Stimulated activated effector memory CD8-positive, alpha-beta T cell treated with anti-CD3 and anti-CD28 coated beads, Interleukin-12 subunit alpha, Interleukin-12 subunit beta, amount 100 ng/mL, for 72 hours (primary cell): ENCODE measurements around the gene BCR.

Source experiments
- ATAC-seq: fragments of 150-1000 bp; cut with Tn5 transposase; 2 replicates; pipeline ENCODE4 v1.10.0; 2021
- DNase-seq, 2 donors: peaks; one replicate each; pipeline ENCODE4 v3.0.0; 2021 to 2022; ENCODE audit warnings: low spot score in 2 of 2
- H3K27ac Mint-ChIP-seq: one replicate; pipeline ENCODE4 v1.8.0; 2022; ENCODE audit warnings: mild to moderate bottlenecking, mixed read lengths
- H3K36me3 Mint-ChIP-seq: one replicate; pipeline ENCODE4 v1.8.0; 2022; ENCODE audit warnings: mild to moderate bottlenecking, mixed read lengths
- H3K4me1 Mint-ChIP-seq: one replicate; pipeline ENCODE4 v1.8.0; 2022; ENCODE audit warnings: mixed read lengths
- H3K4me3 Mint-ChIP-seq: one replicate; pipeline ENCODE4 v1.8.0; 2022; ENCODE audit warnings: mild to moderate bottlenecking, mixed read lengths
- H3K9me3 Mint-ChIP-seq: one replicate; pipeline ENCODE4 v1.8.0; 2022; ENCODE audit warnings: mixed read lengths

BCR gene

GRCh38 chr22:23275751-23276150 is 95.4 kb downstream of the BCR start:
- ATAC-seq: no peak
- no peak for DNase-seq
- Mint-ChIP-seq H3K9me3 (no peaks in the 10 kb centered on the region), H3K4me1 (peaks cover 29% of the 10 kb centered on the region), H3K27ac (peak overlapping the region; percentile 50), H3K36me3 (peaks cover 18% of the 10 kb centered on the region), H3K4me3 (no peak overlapping the region)

- ATAC-seq: no peak
- Mint-ChIP-seq H3K9me3 (no peaks in the 10 kb centered on the region), H3K36me3 (peaks cover 20% of the 10 kb centered on the region), H3K4me3 (no peak overlapping the region), H3K27ac (peak overlapping the region; percentile 54), H3K4me1 (peaks cover 38% of the 10 kb centered on the region)
- DNase-seq: no peak
These were observed 96.6 kb downstream of the BCR start for GRCh38 chr22:23276656-23277582.

GRCh38 chr22:23277583-23278295 is 97.4 kb downstream of the BCR start:
- H3K9me3 Mint-ChIP-seq: no peaks in the 10 kb centered on the region
- no peak overlapping the region for H3K4me3 Mint-ChIP-seq
- peak overlapping the region; percentile 54 for H3K27ac Mint-ChIP-seq
- peaks cover 20% of the 10 kb centered on the region for H3K36me3 Mint-ChIP-seq
- no peak for DNase-seq
- peaks cover 42% of the 10 kb centered on the region for H3K4me1 Mint-ChIP-seq
- ATAC-seq: no peak

- H3K4me1 Mint-ChIP-seq: peaks cover 42% of the 10 kb centered on the region
- H3K36me3 Mint-ChIP-seq: peaks cover 10% of the 10 kb centered on the region
These were observed 98.8 kb downstream of the BCR start for GRCh38 chr22:23278883-23279675.

GRCh38 chr22:23279781-23280180 is 99.5 kb downstream of the BCR start:
- no peak for DNase-seq
- Mint-ChIP-seq H3K9me3 (no peaks in the 10 kb centered on the region), H3K36me3 (peaks cover 9% of the 10 kb centered on the region), H3K4me3 (peak overlapping the region; percentile 10), H3K27ac (peak overlapping the region; percentile 80), H3K4me1 (peaks cover 42% of the 10 kb centered on the region)
- no peak for ATAC-seq

More at GRCh38 chr22:23278883-23279675, 98.8 kb downstream of the BCR start:
- H3K4me3 Mint-ChIP-seq: peak overlapping the region; percentile 10
- peak overlapping the region; percentile 80 for H3K27ac Mint-ChIP-seq
- peak; percentile 57 for ATAC-seq
- H3K9me3 Mint-ChIP-seq: no peaks in the 10 kb centered on the region
- peak in 1 of 2 donors; percentile 63 for DNase-seq

- no peaks in the 10 kb centered on the region for H3K9me3 Mint-ChIP-seq
- H3K4me1 Mint-ChIP-seq: peaks cover 42% of the 10 kb centered on the region
- DNase-seq (no peak), ATAC-seq (no peak)
- H3K36me3 Mint-ChIP-seq: peaks cover 9% of the 10 kb centered on the region
- peak overlapping the region; percentile 11 for H3K4me3 Mint-ChIP-seq
- peak overlapping the region; percentile 80 for H3K27ac Mint-ChIP-seq
These were observed 100.2 kb downstream of the BCR start for GRCh38 chr22:23280356-23281052.

GRCh38 chr22:23281053-23281405 is 100.7 kb downstream of the BCR start:
- Mint-ChIP-seq H3K4me1 (peaks cover 42% of the 10 kb centered on the region), H3K9me3 (no peaks in the 10 kb centered on the region), H3K36me3 (peaks cover 9% of the 10 kb centered on the region), H3K27ac (peak overlapping the region; percentile 80), H3K4me3 (peak overlapping the region; percentile 11)
- no peak for DNase-seq
- ATAC-seq: no peak

GRCh38 chr22:23281406-23282088 is 101.2 kb downstream of the BCR start:
- no peak overlapping the region for H3K4me3 Mint-ChIP-seq
- H3K9me3 Mint-ChIP-seq: no peaks in the 10 kb centered on the region
- DNase-seq (peak; percentile 79 to 92), ATAC-seq (peak; percentile 77)
- peaks cover 9% of the 10 kb centered on the region for H3K36me3 Mint-ChIP-seq
- peak overlapping the region; percentile 80 for H3K27ac Mint-ChIP-seq
- peaks cover 42% of the 10 kb centered on the region for H3K4me1 Mint-ChIP-seq

GRCh38 chr22:23282089-23282501 is 101.8 kb downstream of the BCR start:
- ATAC-seq (no peak), DNase-seq (no peak)
- Mint-ChIP-seq H3K4me3 (no peak overlapping the region), H3K4me1 (peaks cover 42% of the 10 kb centered on the region), H3K9me3 (no peaks in the 10 kb centered on the region), H3K36me3 (peaks cover 9% of the 10 kb centered on the region), H3K27ac (peak overlapping the region; percentile 32)

- H3K9me3 Mint-ChIP-seq: no peaks in the 10 kb centered on the region
- ATAC-seq: no peak
- peaks cover 10% of the 10 kb centered on the region for H3K36me3 Mint-ChIP-seq
- no peak overlapping the region for H3K4me3 Mint-ChIP-seq
- H3K27ac Mint-ChIP-seq: peak overlapping the region; percentile 32
- peaks cover 42% of the 10 kb centered on the region for H3K4me1 Mint-ChIP-seq
- no peak for DNase-seq
These were observed 102.2 kb downstream of the BCR start for GRCh38 chr22:23282516-23282915.

GRCh38 chr22:23282986-23283385 is 102.7 kb downstream of the BCR start:
- DNase-seq (no peak), ATAC-seq (no peak)
- Mint-ChIP-seq H3K4me3 (no peak overlapping the region), H3K4me1 (peaks cover 41% of the 10 kb centered on the region), H3K36me3 (peaks cover 15% of the 10 kb centered on the region), H3K27ac (no peak overlapping the region), H3K9me3 (no peaks in the 10 kb centered on the region)

- H3K27ac Mint-ChIP-seq: no peak overlapping the region
- ATAC-seq (no peak), DNase-seq (no peak)
- no peak overlapping the region for H3K4me3 Mint-ChIP-seq
- peaks cover 33% of the 10 kb centered on the region for H3K4me1 Mint-ChIP-seq
- no peaks in the 10 kb centered on the region for H3K9me3 Mint-ChIP-seq
- peaks cover 15% of the 10 kb centered on the region for H3K36me3 Mint-ChIP-seq
These were observed 103.5 kb downstream of the BCR start for GRCh38 chr22:23283591-23284503.

GRCh38 chr22:23284504-23285033 is 104.3 kb downstream of the BCR start:
- Mint-ChIP-seq H3K4me3 (no peak overlapping the region), H3K27ac (no peak overlapping the region), H3K9me3 (no peaks in the 10 kb centered on the region), H3K4me1 (peaks cover 26% of the 10 kb centered on the region), H3K36me3 (peaks cover 22% of the 10 kb centered on the region)
- DNase-seq (no peak), ATAC-seq (no peak)
